HepG2 (cell line): ENCODE results near the gene METTL22. TPM values are rescaled to one million over a fixed set of nuclear protein-coding genes. Genes with fewer than 3 reads are reported as not detected.
A peak's percentile ranks its signal among the peaks of the same experiment; 100 is the strongest.

ENCODE experiments used
- CBX2 ChIP-seq, 2 experiments: fragments of 200-600 bp in 1 of 2; sonication (generic); formaldehyde crosslinking in 1 of 2; IDR thresholded peaks; 2 replicates each; pipeline versions ENCODE4 v1.7.0 to v1.8.1; 2018 to 2022; ENCODE audit warnings: low read depth in 2 of 2, low read length in 1 of 2, mild to moderate bottlenecking in 1 of 2, missing genetic modification reagents in 1 of 2
- CENPT ChIP-seq: sonication (generic); formaldehyde crosslinking; IDR thresholded peaks from 2 replicates; pipeline ENCODE4 v1.8.0; 2022; ENCODE audit warnings: low read depth, mild to moderate bottlenecking, moderate library complexity, missing genetic modification reagents
- ELF3 ChIP-seq: IDR thresholded peaks from 2 replicates; pipeline ENCODE4 v1.6.1; 2016; ENCODE audit warnings: missing genetic modification reagents, missing compliant biosample characterization
- GZF1 ChIP-seq: sonication (generic); formaldehyde crosslinking; IDR thresholded peaks from 2 replicates; pipeline ENCODE4 v1.5.1; 2020; ENCODE audit warnings: mild to moderate bottlenecking, missing genetic modification reagents
- HOXD1 ChIP-seq: sonication (generic); formaldehyde crosslinking; IDR thresholded peaks from 2 replicates; pipeline ENCODE4 v1.5.0; 2020; ENCODE audit warnings: missing genetic modification reagents
- KLF9 ChIP-seq: IDR thresholded peaks from 2 replicates; pipeline ENCODE4 v1.6.1; 2016; ENCODE audit warnings: low read depth
- MXD4 ChIP-seq: IDR thresholded peaks from 2 replicates; pipeline ENCODE4 v1.6.1; 2016; ENCODE audit warnings: mild to moderate bottlenecking, missing biosample characterization, missing genetic modification reagents
- MXI1 ChIP-seq: IDR thresholded peaks from 3 replicates; pipeline ENCODE4 v1.6.1; 2012; ENCODE audit warnings: low read depth, low read length, inconsistent platforms, borderline replicate concordance
- PHF5A ChIP-seq: IDR thresholded peaks from one replicate; pipeline ENCODE4 v1.6.1; 2018; ENCODE audit warnings: low read depth, missing genetic modification reagents; ENCODE audit not compliant: unreplicated experiment
- RAD51 ChIP-seq: fragments of 450-650 bp; IDR thresholded peaks from 2 replicates; pipeline ENCODE4 v1.6.1; 2016; ENCODE audit warnings: borderline replicate concordance
- SP2 ChIP-seq: sonication (generic); formaldehyde crosslinking; IDR thresholded peaks from 2 replicates; pipeline ENCODE4 v1.5.1; 2020; ENCODE audit warnings: mild to moderate bottlenecking, missing genetic modification reagents
- STAT5B ChIP-seq: sonication (generic); formaldehyde crosslinking; IDR thresholded peaks from 2 replicates; pipeline ENCODE4 v1.4.0; 2020; ENCODE audit warnings: missing genetic modification reagents
- ZFY ChIP-seq: sonication (generic); formaldehyde crosslinking; IDR thresholded peaks from 2 replicates; pipeline ENCODE4 v1.4.0; 2020; ENCODE audit warnings: missing genetic modification reagents
- ZNF644 ChIP-seq: IDR thresholded peaks from 2 replicates; pipeline ENCODE4 v1.6.1; 2016; ENCODE audit warnings: low read depth
- ZNF766 ChIP-seq: sonication (generic); formaldehyde crosslinking; IDR thresholded peaks from 2 replicates; pipeline ENCODE4 v1.5.0; 2020; ENCODE audit warnings: missing genetic modification reagents, borderline replicate concordance
- ZSCAN31 ChIP-seq: sonication (generic); formaldehyde crosslinking; IDR thresholded peaks from 2 replicates; pipeline ENCODE4 v1.5.0; 2020; ENCODE audit warnings: low read depth, mild to moderate bottlenecking, missing genetic modification reagents
- polyA plus RNA-seq, 8 experiments: library from polyadenylated mRNA; depleted of rRNA in 3 of 8; stranded (reverse) in 7 of 8; unstranded in 1 of 8; fragments of >200 nt; fragmentation: Illumina TruSeq in 4 of 8; extraction: Trizol in 4 of 8; gene quantifications; 2 replicates each; pipeline versions ENCODE4 v1.2.1 to v1.2.3, GENCODE V29; 2011 to 2016; ENCODE audit warnings: low read depth in 4 of 8, missing spikeins in 1 of 8, mixed read lengths in 1 of 8; ENCODE audit not compliant: insufficient read depth in 1 of 8
- total RNA-seq, 5 experiments: library from RNA; depleted of rRNA; stranded (reverse); fragments of >200 nt; fragmentation: Illumina TruSeq; extraction: Trizol; gene quantifications; 2 replicates each; pipeline ENCODE4 v1.2.3, GENCODE V29; 2016; ENCODE audit warnings: low read depth in 1 of 5
- TF ChIP-seq, protein P1 (sequence below), 2 experiments: sonication (generic) in 1 of 2; formaldehyde crosslinking in 1 of 2; IDR thresholded peaks; 2 replicates each; pipeline versions ENCODE4 v1.6.1 to v1.9.0; 2014 to 2022; ENCODE audit warnings: antibody characterized with exemption in 1 of 2, borderline replicate concordance in 1 of 2, inconsistent platforms in 1 of 2, low read depth in 1 of 2, missing genetic modification reagents in 1 of 2
- TF ChIP-seq, protein P2 (sequence below): sonication (generic); formaldehyde crosslinking; IDR thresholded peaks from 2 replicates; pipeline ENCODE4 v1.8.0; 2022; ENCODE audit warnings: missing genetic modification reagents, low read depth, mild to moderate bottlenecking, borderline replicate concordance
- TF ChIP-seq, protein P3 (sequence below): sonication (generic); formaldehyde crosslinking; IDR thresholded peaks from 2 replicates; pipeline ENCODE4 v1.5.1; 2020; ENCODE audit warnings: missing genetic modification reagents, mild to moderate bottlenecking, borderline replicate concordance
- TF ChIP-seq, protein P4 (sequence below): sonication (generic); formaldehyde crosslinking; IDR thresholded peaks from 2 replicates; pipeline ENCODE4 v1.5.0; 2020; ENCODE audit warnings: mild to moderate bottlenecking, missing genetic modification reagents

The METTL22 gene
- total and polyA plus RNA-seq, 2 of the 13 experiments (the other 11 are each of a cell fraction or from before 2014, with no cell fraction given): 36.2 to 94.8 TPM

DNA sequence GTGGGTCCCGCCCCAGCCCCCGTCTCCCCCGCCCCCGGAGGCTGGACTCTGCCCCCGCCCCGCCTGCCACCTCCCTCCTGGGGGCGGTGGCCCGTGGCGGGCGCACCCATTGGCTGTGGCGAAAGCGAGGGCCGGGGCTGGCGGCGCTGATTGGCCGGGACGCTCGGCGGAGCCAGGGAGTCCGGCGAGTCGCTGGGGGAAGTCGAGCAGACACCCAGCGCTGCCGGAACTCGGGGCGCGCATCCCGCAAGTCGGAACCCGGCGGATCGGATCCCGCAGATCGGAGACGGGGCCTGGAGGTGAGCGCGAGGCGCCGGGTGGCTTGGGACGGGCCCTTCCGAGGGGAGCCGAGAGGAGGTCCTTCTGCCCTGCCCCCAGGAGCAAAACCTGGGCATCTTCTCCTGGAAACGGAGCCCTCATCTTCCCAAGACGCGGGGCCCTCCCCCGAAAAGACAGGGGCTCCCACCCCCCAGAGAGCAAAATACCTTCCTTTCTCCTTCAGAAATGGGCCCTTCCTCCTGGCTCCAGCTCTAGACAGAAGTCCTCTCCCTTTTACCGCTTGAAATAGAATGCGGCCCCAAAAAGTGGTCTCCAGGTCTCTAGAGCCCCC, 53.0 kb downstream of the METTL22 start, which contains the start of gene ABAT (continued):
- TF ChIP-seq, protein P1, sequence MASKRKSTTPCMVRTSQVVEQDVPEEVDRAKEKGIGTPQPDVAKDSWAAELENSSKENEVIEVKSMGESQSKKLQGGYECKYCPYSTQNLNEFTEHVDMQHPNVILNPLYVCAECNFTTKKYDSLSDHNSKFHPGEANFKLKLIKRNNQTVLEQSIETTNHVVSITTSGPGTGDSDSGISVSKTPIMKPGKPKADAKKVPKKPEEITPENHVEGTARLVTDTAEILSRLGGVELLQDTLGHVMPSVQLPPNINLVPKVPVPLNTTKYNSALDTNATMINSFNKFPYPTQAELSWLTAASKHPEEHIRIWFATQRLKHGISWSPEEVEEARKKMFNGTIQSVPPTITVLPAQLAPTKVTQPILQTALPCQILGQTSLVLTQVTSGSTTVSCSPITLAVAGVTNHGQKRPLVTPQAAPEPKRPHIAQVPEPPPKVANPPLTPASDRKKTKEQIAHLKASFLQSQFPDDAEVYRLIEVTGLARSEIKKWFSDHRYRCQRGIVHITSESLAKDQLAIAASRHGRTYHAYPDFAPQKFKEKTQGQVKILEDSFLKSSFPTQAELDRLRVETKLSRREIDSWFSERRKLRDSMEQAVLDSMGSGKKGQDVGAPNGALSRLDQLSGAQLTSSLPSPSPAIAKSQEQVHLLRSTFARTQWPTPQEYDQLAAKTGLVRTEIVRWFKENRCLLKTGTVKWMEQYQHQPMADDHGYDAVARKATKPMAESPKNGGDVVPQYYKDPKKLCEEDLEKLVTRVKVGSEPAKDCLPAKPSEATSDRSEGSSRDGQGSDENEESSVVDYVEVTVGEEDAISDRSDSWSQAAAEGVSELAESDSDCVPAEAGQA (IDR thresholded peaks at IDR 0.05; ENCODE audit: low read depth): no peak
- TF ChIP-seq, protein P1 (CRISPR knock-in tag; IDR thresholded peaks at IDR 0.05; ENCODE audit: borderline replicate concordance): no peak
- TF ChIP-seq CENPT (no peak), CBX2 (IDR thresholded peaks at IDR 0.05; ENCODE audit: low read depth, low read length) (no peak), CBX2 (CRISPR knock-in tag; IDR thresholded peaks at IDR 0.05; ENCODE audit: low read depth) (no peak), STAT5B (CRISPR knock-in tag) (no peak), SP2 (CRISPR knock-in tag) (peak; percentile 83), PHF5A (no peak), RAD51 (no peak), MXD4 (CRISPR knock-in tag) (peak; percentile 43; the same call in 1 of the 2 replicates), GZF1 (no peak), MXI1 (peak; percentile 67; the same call in 1 of the 3 replicates), HOXD1 (CRISPR knock-in tag) (0 out of 2 replicates have a peak, but pooled peaks have one; percentile 37), ZSCAN31 (CRISPR knock-in tag) (no peak), ZFY (CRISPR knock-in tag) (peak; percentile 63), ELF3 (CRISPR knock-in tag) (peak; percentile 60; the same call in 1 of the 2 replicates), ZNF644 (CRISPR knock-in tag) (no peak), ZNF766 (CRISPR knock-in tag) (peak; percentile 73; the same call in 1 of the 2 replicates), KLF9 (CRISPR knock-in tag) (no peak)
- TF ChIP-seq, protein P2, sequence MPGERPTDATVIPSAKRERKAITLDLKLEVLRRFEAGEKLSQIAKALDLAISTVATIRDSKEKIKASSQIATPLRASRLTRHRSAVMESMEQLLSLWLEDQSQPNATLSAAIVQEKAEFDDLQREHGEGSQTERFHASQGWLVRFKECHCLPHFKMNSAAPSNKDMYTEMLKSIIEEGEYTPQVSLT (CRISPR knock-in tag): no peak
- TF ChIP-seq, protein P3, sequence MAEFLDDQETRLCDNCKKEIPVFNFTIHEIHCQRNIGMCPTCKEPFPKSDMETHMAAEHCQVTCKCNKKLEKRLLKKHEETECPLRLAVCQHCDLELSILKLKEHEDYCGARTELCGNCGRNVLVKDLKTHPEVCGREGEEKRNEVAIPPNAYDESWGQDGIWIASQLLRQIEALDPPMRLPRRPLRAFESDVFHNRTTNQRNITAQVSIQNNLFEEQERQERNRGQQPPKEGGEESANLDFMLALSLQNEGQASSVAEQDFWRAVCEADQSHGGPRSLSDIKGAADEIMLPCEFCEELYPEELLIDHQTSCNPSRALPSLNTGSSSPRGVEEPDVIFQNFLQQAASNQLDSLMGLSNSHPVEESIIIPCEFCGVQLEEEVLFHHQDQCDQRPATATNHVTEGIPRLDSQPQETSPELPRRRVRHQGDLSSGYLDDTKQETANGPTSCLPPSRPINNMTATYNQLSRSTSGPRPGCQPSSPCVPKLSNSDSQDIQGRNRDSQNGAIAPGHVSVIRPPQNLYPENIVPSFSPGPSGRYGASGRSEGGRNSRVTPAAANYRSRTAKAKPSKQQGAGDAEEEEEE (CRISPR knock-in tag): no peak
- TF ChIP-seq, protein P4, sequence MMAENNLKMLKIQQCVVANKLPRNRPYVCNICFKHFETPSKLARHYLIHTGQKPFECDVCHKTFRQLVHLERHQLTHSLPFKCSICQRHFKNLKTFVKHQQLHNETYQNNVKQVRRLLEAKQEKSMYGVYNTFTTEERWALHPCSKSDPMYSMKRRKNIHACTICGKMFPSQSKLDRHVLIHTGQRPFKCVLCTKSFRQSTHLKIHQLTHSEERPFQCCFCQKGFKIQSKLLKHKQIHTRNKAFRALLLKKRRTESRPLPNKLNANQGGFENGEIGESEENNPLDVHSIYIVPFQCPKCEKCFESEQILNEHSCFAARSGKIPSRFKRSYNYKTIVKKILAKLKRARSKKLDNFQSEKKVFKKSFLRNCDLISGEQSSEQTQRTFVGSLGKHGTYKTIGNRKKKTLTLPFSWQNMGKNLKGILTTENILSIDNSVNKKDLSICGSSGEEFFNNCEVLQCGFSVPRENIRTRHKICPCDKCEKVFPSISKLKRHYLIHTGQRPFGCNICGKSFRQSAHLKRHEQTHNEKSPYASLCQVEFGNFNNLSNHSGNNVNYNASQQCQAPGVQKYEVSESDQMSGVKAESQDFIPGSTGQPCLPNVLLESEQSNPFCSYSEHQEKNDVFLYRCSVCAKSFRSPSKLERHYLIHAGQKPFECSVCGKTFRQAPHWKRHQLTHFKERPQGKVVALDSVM (CRISPR knock-in tag): no peak
